HuH-7.5 (cell line): ENCODE measurements around the gene METTL2B.
"Not testable (repeated sequence)": the region's sequence is repeated elsewhere in the genome, so short reads cannot be mapped to it uniquely, and the experiment has no call there.

Source experiments
- DNase-seq: peaks from one replicate; pipeline ENCODE4 v3.0.0; 2011; ENCODE audit warnings: low spot score

METTL2B gene

GRCh38 chr7:128455543-128456254, 20.8 kb upstream of the METTL2B start, which contains the start of gene HILPDA:
HILPDA (plus strand) TSS chr7:128455878; CDS start chr7:128457269, 1,391 bp downstream.
- peak; percentile 94 for DNase-seq

- DNase-seq = no peak
These were observed 20.3 kb upstream of the METTL2B start for GRCh38 chr7:128456255-128456725.

GRCh38 chr7:128457385-128457784, 19.2 kb upstream of the METTL2B start:
- not testable (repeated sequence) for DNase-seq

- DNase-seq = no peak
These were observed 17.6 kb upstream of the METTL2B start for GRCh38 chr7:128458956-128459355.

GRCh38 chr7:128459394-128459878, 17.1 kb upstream of the METTL2B start:
- DNase-seq = peak; percentile 56

- DNase-seq = no peak
These were observed 14.1 kb upstream of the METTL2B start for GRCh38 chr7:128462460-128462859.

GRCh38 chr7:128463345-128463744, 13.2 kb upstream of the METTL2B start:
- not testable (repeated sequence) for DNase-seq

- DNase-seq = not testable (repeated sequence)
These were observed 12.6 kb upstream of the METTL2B start for GRCh38 chr7:128463933-128464332.

GRCh38 chr7:128466871-128467270, 9.7 kb upstream of the METTL2B start:
- DNase-seq = not testable (repeated sequence)

- not testable (repeated sequence) for DNase-seq
These were observed 765 bp downstream of the METTL2B start for GRCh38 chr7:128477336-128477690.

- DNase-seq = not testable (repeated sequence)
These were observed 2.5 kb downstream of the METTL2B start for GRCh38 chr7:128479082-128479481.

GRCh38 chr7:128488134-128488533, 11.6 kb downstream of the METTL2B start:
- DNase-seq = not testable (repeated sequence)

GRCh38 chr7:128497405-128497804, 20.9 kb downstream of the METTL2B start:
- DNase-seq = no peak

- not testable (repeated sequence) for DNase-seq
These were observed 28.9 kb downstream of the METTL2B start for GRCh38 chr7:128505416-128505815.

GRCh38 chr7:128506819-128507218, 30.3 kb downstream of the METTL2B start:
- DNase-seq = not testable (repeated sequence)

GRCh38 chr7:128507321-128507993, 30.9 kb downstream of the METTL2B start:
- not testable (repeated sequence) for DNase-seq

GRCh38 chr7:128511692-128512091, 35.1 kb downstream of the METTL2B start:
- DNase-seq = not testable (repeated sequence)

GRCh38 chr7:128515232-128515631, 38.7 kb downstream of the METTL2B start:
- DNase-seq = not testable (repeated sequence)

GRCh38 chr7:128517023-128517422, 40.5 kb downstream of the METTL2B start:
- DNase-seq = not testable (repeated sequence)

GRCh38 chr7:128523226-128523931, 46.8 kb downstream of the METTL2B start:
- DNase-seq = not testable (repeated sequence)

GRCh38 chr7:128523932-128524524, 47.5 kb downstream of the METTL2B start:
- DNase-seq = not testable (repeated sequence)

- DNase-seq = not testable (repeated sequence)
These were observed 49.0 kb downstream of the METTL2B start for GRCh38 chr7:128525584-128525983.
